Measurements from ENCODE around the gene ART3. TPM values are rescaled to one million over a fixed set of nuclear protein-coding genes. Genes with fewer than 3 reads are reported as not detected.
"Not testable (repeated sequence)": the region's sequence is repeated elsewhere in the genome, so short reads cannot be mapped to it uniquely, and the experiment has no call there.

The ART3 gene
- 0.42 TPM in 1 of 2 replicates, not detected in the other for total RNA-seq (2014; rRNA removed; shearing (Covaris generic))

GRCh38 chr4:76074468-76074867 is at the start of gene ART3:
Gene ART3 (plus strand): TSS chr4:76074709. CDS start chr4:76075890, 1,181 bp downstream.
- no peak for DNase-seq
- H3K4me3 ChIP-seq (ENCODE audit: insufficient read depth, low read depth, low read length) = no peak within 1 kb of the TSS

GRCh38 chr4:76028350-76028765 is 46.2 kb upstream of the ART3 start:
- DNase-seq = no peak
- no peaks in the 10 kb centered on the region for H3K27me3 ChIP-seq (ENCODE audit: control insufficient read depth, insufficient read depth, low read length)
- no peak overlapping the region for H3K4me3 ChIP-seq (ENCODE audit: insufficient read depth, low read depth, low read length)
- H3K36me3 ChIP-seq (replicated peaks; ENCODE audit: control insufficient read depth, insufficient read depth, low read length) = no peaks in the 10 kb centered on the region

More at GRCh38 chr4:76074468-76074867, at the start of gene ART3:
- no peaks in the 10 kb centered on the region for H3K27me3 ChIP-seq (ENCODE audit: control insufficient read depth, insufficient read depth, low read length)
- H3K36me3 ChIP-seq (replicated peaks; ENCODE audit: control insufficient read depth, insufficient read depth, low read length) = no peaks in the 10 kb centered on the region

GRCh38 chr4:76029300-76029699 is 45.2 kb upstream of the ART3 start:
- no peak for DNase-seq
- Histone ChIP-seq H3K27me3 (ENCODE audit: control insufficient read depth, insufficient read depth, low read length) (no peaks in the 10 kb centered on the region), H3K4me3 (ENCODE audit: insufficient read depth, low read depth, low read length) (no peak overlapping the region), H3K36me3 (replicated peaks; ENCODE audit: control insufficient read depth, insufficient read depth, low read length) (no peaks in the 10 kb centered on the region)

- no peak overlapping the region for H3K4me3 ChIP-seq (ENCODE audit: insufficient read depth, low read depth, low read length)
- H3K36me3 ChIP-seq (replicated peaks; ENCODE audit: control insufficient read depth, insufficient read depth, low read length) = no peaks in the 10 kb centered on the region
- DNase-seq = no peak
- H3K27me3 ChIP-seq (ENCODE audit: control insufficient read depth, insufficient read depth, low read length) = no peaks in the 10 kb centered on the region
Observed at GRCh38 chr4:76035141-76035540, 39.4 kb upstream of the ART3 start.

- H3K4me3 ChIP-seq (ENCODE audit: insufficient read depth, low read depth, low read length) = no peak within 1 kb of the TSS
- DNase-seq = no peak
- no peaks in the 10 kb centered on the region for H3K27me3 ChIP-seq (ENCODE audit: control insufficient read depth, insufficient read depth, low read length)
- no peaks in the 10 kb centered on the region for H3K36me3 ChIP-seq (replicated peaks; ENCODE audit: control insufficient read depth, insufficient read depth, low read length)
Observed at GRCh38 chr4:76035799-76036380, 38.6 kb upstream of the ART3 start, which contains the start of gene CXCL11. Gene CXCL11 (minus strand): TSS chr4:76036070. CDS start chr4:76035987, 83 bp downstream.

- Histone ChIP-seq H3K4me3 (ENCODE audit: insufficient read depth, low read depth, low read length) (no peak overlapping the region), H3K36me3 (replicated peaks; ENCODE audit: control insufficient read depth, insufficient read depth, low read length) (no peaks in the 10 kb centered on the region), H3K27me3 (ENCODE audit: control insufficient read depth, insufficient read depth, low read length) (no peaks in the 10 kb centered on the region)
- no peak for DNase-seq
Observed at GRCh38 chr4:76036855-76037254, 37.7 kb upstream of the ART3 start.

- H3K36me3 ChIP-seq (replicated peaks; ENCODE audit: control insufficient read depth, insufficient read depth, low read length); DNase-seq; H3K27me3 ChIP-seq (ENCODE audit: control insufficient read depth, insufficient read depth, low read length); H3K4me3 ChIP-seq (ENCODE audit: insufficient read depth, low read depth, low read length): not testable (repeated sequence)
Observed at GRCh38 chr4:76042241-76042998, 32.1 kb upstream of the ART3 start.

GRCh38 chr4:76043306-76043705 is 31.2 kb upstream of the ART3 start:
- H3K4me3 ChIP-seq (ENCODE audit: insufficient read depth, low read depth, low read length); H3K27me3 ChIP-seq (ENCODE audit: control insufficient read depth, insufficient read depth, low read length); DNase-seq; H3K36me3 ChIP-seq (replicated peaks; ENCODE audit: control insufficient read depth, insufficient read depth, low read length): not testable (repeated sequence)

GRCh38 chr4:76044686-76045085 is 29.8 kb upstream of the ART3 start:
- H3K36me3 ChIP-seq (replicated peaks; ENCODE audit: control insufficient read depth, insufficient read depth, low read length); DNase-seq; H3K4me3 ChIP-seq (ENCODE audit: insufficient read depth, low read depth, low read length); H3K27me3 ChIP-seq (ENCODE audit: control insufficient read depth, insufficient read depth, low read length): not testable (repeated sequence)

GRCh38 chr4:76049860-76050416 is 24.6 kb upstream of the ART3 start:
- H3K27me3 ChIP-seq (ENCODE audit: control insufficient read depth, insufficient read depth, low read length); H3K36me3 ChIP-seq (replicated peaks; ENCODE audit: control insufficient read depth, insufficient read depth, low read length); H3K4me3 ChIP-seq (ENCODE audit: insufficient read depth, low read depth, low read length); DNase-seq: not testable (repeated sequence)

- H3K27me3 ChIP-seq (ENCODE audit: control insufficient read depth, insufficient read depth, low read length); H3K36me3 ChIP-seq (replicated peaks; ENCODE audit: control insufficient read depth, insufficient read depth, low read length); DNase-seq; H3K4me3 ChIP-seq (ENCODE audit: insufficient read depth, low read depth, low read length): not testable (repeated sequence)
Observed at GRCh38 chr4:76050560-76051050, 23.9 kb upstream of the ART3 start.

- Histone ChIP-seq H3K27me3 (ENCODE audit: control insufficient read depth, insufficient read depth, low read length) (no peaks in the 10 kb centered on the region), H3K36me3 (replicated peaks; ENCODE audit: control insufficient read depth, insufficient read depth, low read length) (no peaks in the 10 kb centered on the region), H3K4me3 (ENCODE audit: insufficient read depth, low read depth, low read length) (no peak overlapping the region)
- no peak for DNase-seq
Observed at GRCh38 chr4:76053730-76054129, 20.8 kb upstream of the ART3 start.

- DNase-seq = no peak
- H3K36me3 ChIP-seq (replicated peaks; ENCODE audit: control insufficient read depth, insufficient read depth, low read length) = no peaks in the 10 kb centered on the region
- H3K4me3 ChIP-seq (ENCODE audit: insufficient read depth, low read depth, low read length) = no peak overlapping the region
- no peaks in the 10 kb centered on the region for H3K27me3 ChIP-seq (ENCODE audit: control insufficient read depth, insufficient read depth, low read length)
Observed at GRCh38 chr4:76055016-76055415, 19.5 kb upstream of the ART3 start.

- Histone ChIP-seq H3K27me3 (ENCODE audit: control insufficient read depth, insufficient read depth, low read length) (no peaks in the 10 kb centered on the region), H3K36me3 (replicated peaks; ENCODE audit: control insufficient read depth, insufficient read depth, low read length) (no peaks in the 10 kb centered on the region), H3K4me3 (ENCODE audit: insufficient read depth, low read depth, low read length) (no peak overlapping the region)
- DNase-seq = no peak
Observed at GRCh38 chr4:76055421-76055820, 19.1 kb upstream of the ART3 start.

GRCh38 chr4:76058302-76058701 is 16.2 kb upstream of the ART3 start:
- no peak for DNase-seq
- Histone ChIP-seq H3K27me3 (ENCODE audit: control insufficient read depth, insufficient read depth, low read length) (no peaks in the 10 kb centered on the region), H3K4me3 (ENCODE audit: insufficient read depth, low read depth, low read length) (no peak overlapping the region), H3K36me3 (replicated peaks; ENCODE audit: control insufficient read depth, insufficient read depth, low read length) (no peaks in the 10 kb centered on the region)
